RPMI8226 (cell line): Measurements from ENCODE around the gene BFSP2.

Experiments
- DNase-seq: peaks from one replicate; pipeline ENCODE4 v3.0.0-alpha.2; 2015

BFSP2 gene

DNA sequence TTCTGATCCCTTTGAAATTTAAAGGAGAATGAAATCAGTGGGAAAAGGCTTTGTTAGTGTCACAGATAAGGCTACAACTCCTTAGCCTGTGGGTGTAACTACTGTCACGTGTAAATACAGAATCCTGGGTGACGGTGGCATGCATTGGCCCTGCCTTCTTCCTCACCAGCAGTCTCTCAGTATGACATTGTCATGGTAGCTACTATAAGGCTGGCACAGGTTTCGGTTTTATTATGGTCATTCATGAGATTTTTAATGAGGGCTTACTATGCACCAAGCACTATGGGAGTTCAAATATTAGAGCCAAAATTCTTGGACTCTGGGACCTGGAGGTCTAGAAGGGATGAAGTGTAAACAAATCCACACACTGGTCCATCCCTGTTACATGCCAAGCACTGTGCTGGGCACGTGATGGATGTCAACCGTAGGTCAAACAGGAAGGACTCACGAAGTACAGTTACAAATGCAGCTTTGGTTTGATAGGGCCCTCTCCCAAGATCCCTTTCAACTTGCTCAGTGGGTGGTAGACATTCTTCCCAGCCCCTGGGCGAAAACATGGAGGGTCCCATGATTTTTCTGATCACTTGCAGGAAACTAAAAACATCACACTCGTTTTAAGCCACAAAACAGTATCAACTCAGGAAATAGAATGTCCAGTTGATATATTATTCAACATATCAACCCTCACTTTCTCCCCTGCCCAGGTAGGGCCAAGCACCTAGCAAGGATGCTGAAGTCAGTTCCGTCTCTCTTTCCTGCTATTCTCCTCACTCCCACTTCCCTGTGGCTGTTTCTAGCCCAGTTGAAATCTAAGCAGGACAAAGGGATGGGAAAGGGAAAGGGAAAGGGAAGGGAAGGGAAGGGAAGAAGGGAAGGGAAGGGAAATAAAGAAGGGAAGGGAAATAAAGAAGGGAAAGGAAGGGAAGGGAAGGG is 25.3 kb downstream of the BFSP2 start:
- DNase-seq, result no peak

- no peak for DNase-seq
Observed at GRCh38 chr3:133425898-133426297, 26.0 kb downstream of the BFSP2 start.

GRCh38 chr3:133426721-133427120 is 26.9 kb downstream of the BFSP2 start:
- DNase-seq, result no peak

DNA sequence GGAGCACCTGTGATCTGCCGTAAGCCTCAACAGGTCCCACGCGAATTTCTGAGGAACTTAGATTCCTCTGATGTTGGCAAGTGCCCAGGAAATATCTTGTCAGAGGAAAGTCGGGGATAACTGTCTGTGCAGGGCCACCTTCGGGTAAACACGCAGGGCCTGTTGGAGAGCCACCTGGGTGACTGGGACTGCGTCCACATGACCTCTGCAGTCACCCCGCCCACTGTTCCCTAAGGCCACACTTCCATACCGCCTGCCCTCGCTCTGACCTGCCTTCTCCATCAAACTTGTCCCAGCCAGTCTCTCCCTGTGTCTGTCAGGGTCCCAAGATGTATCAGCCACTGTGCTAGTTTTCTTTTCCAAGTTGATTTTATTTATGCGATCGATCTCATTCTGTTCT is 28.7 kb downstream of the BFSP2 start:
- peak; percentile 61 for DNase-seq

DNA sequence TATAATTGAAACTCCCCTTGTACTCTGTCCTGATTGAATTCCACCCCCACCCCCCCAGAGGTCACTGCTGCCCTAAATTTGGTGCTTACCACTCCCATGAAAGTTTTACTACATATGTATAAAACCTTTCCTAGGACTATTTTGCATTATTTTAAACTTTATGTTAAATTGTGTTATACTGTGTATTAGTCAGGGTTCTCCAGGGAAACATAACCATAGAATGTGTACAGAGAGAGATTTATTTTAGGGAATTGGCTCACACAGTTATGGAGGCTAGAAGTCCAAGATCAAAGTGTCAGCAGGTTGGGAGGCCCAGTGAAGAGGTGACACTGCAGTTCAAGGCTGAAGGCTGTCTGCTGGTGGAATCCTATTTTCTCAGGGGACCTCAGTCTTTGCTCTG is 29.2 kb downstream of the BFSP2 start:
- DNase-seq, result no peak

DNA sequence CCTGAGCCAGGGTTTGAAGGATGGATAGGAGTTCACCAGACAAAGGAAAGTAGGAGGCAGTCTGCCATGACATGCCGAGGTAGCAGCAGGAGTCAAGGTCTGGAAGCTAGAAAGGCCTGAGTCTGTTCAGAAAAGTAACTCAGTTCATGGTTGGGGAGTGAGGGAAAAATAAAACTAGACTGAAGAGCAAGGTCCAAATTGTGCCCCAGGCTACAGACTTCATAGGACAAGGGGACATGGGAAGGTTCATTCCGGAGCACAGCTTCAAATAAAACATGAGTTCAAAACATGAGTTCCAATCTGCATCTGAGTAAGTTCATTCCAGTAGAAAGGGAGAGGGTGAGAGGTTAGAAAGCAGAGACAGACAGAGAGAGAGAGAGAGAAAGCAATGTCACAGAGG is 39.7 kb downstream of the BFSP2 start:
- DNase-seq, result no peak

- no peak for DNase-seq
Observed at GRCh38 chr3:133440652-133441051, 40.8 kb downstream of the BFSP2 start.

DNA sequence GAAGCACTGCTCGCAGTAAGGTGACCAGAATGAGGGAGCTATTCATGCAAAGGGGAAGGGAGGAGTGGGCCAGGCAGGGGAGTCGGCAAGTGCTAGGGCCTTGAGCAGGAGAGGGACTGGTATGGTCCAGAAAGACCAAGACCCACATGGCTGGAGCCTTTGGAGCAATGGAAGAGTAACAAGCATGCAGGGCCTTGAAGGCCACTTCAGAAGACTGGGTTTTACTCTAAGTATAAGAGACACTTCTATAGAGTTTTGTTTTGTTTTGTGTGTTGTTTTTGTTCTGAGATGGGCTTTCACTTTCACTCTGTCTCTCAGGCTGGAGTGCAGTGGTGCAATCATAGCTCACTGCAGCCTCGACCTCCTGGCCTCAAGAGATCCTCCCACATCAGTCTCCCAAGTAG is 42.0 kb downstream of the BFSP2 start:
- DNase-seq, result peak; percentile 37

GRCh38 chr3:133442518-133442917 is 42.7 kb downstream of the BFSP2 start:
- no peak for DNase-seq

DNA sequence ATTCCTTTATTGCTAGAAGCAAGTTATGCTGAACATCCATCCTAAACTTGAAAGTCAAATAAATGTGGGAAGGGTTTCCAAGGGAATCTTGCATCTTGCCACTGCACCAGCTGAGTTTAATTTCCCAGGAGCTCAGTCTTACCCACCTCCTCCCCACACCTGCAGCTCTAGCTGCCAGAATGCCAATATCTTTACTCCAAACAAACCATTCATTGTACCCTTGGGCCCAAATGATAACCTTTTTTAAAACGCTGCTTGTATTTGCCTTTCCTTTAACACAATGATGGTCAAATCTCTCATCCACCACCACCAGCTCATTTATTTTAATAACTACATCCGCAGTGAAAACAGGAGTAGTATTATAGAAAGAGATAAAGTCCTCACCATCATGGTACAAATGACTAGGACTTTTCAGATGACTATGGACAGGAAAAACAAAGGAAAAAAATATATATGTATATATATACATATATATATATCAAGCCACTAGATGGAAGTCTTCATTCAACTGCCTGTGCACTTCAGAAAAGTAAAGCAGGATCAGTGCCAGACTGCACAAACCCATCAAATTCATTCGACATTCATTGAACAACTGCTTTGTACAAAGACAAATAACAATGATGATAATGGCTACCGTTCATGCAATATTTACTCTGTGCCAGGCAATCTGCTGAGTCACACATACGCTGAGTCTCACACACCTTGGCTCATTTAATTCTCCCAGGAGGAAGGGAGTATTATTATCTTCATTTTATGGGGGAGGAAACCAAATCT is 44.0 kb downstream of the BFSP2 start:
- DNase-seq, result peak; percentile 25

- no peak for DNase-seq
Observed at GRCh38 chr3:133444423-133444774, 44.5 kb downstream of the BFSP2 start.

DNA sequence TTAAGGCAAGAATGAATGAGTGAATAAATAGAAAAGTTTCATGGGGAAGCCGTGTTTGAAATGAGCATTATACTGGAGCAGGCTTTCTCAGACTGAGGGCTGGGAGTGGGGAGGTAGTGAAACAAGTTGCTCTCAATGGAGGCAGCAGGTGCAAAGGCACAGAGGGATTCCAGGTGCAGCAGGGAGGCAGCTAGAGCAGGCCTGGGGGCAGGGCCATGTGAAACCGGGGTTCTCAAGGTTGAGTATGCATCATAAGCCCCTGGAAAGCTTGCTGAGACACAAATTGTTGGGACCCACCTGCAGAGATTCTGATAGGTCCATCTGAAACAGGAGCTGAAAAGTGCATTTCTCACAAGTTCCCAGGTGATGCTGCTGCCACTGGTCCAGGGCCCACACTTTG is 45.3 kb downstream of the BFSP2 start:
- DNase-seq, result peak; percentile 92

GRCh38 chr3:133447750-133448477 is 48.1 kb downstream of the BFSP2 start:
- peak; percentile 26 for DNase-seq

DNA sequence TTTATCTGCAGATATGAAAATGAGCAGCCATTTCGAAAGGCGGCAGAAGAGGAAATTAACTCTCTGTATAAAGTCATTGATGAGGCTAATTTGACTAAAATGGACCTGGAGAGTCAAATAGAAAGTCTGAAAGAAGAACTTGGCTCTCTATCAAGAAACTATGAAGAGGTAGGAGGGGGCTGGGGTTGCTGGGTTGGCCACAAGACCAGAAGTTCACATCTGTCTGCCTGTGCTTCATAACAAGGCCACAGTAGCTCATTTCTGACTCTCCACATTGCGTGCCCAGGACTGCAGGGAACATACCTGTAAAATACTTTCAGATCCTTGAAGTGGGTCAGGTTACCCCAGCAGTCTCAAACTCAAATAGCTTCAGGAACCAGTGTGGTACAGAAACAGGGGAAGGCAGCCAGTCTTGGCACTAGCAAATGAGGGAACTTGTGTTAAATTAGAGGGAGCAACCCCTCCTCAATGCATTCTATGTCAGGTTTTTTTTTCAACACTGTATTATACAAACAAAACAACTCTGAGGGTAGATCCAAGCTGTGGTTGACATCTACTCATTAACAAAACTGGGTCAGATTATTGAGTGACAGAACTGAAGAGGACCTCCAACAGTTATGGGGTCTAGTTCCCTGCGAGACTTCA is 48.7 kb downstream of the BFSP2 start:
- DNase-seq, result peak; percentile 91

DNA sequence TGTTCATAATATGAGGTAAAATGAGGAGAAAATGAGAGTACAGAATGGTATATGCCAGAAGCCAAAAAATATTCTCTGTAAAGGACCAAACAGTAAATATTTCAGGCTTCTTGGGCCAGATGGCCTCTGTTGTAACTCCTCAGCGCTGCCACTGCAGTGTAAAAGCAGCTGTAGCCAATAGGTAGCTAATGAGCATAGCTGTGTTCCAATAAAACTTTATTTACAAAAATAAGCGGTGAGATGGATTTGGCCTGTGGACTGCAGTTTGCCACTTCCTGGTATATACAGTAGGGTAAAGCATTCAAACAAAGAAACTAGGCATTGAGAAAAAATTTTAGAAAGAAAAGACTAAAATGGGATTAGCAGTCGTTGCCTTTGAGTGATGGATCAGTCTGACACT is 51.5 kb downstream of the BFSP2 start:
- no peak for DNase-seq

DNA sequence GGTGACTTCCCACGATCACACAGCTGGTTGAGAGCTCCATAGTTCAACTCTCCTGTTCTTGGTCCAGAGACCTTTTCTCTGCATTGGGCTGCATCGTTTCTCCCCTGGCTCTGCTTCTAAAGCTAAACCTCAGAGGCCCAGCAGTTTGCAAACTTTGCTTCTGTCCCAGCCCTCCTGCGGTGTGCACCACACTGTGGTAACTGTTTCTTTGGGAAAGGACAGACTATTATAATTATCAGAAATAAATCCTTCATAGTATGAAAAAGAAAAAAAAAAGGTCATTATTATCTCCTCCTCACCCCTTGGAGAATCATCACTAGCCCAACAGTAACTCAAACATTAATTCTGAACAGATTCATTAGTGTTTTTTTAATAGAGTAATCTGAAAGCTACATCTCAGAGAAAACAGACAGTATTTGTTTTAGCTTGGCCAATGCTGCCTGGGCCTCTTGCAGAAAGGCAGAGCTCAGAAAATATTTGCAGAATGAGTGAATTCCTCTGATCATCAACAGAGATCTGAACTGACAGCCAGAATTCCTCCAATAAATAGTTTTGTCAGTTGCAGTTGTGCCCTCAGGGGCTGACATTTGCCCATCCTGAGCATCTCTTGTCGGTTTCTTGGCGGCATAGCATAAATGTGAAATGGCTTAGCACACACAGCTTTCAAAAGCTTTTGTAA is 52.9 kb downstream of the BFSP2 start:
- no peak for DNase-seq

DNA sequence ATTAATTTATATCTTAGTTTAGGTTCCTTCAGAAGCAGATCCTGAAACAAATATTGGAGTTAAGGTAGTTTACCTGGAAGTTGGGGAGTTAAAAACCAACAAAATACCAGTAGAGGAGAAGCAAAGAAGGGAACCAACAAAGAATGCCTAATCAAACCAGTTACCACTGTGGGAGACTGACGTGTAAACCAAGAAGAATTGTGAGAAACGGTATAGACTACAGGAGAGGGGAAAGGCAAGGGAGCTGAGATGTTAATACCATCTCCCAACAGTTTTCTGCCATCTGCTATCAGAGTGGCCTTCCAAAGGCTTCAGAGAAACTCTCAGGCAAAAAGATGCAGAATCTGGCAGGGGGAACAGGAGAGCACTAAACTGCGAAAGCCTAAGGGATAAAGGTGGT is 53.5 kb downstream of the BFSP2 start:
- no peak for DNase-seq

- no peak for DNase-seq
Observed at GRCh38 chr3:133455281-133455680, 55.4 kb downstream of the BFSP2 start.

- DNase-seq, result no peak
Observed at GRCh38 chr3:133455960-133456359, 56.1 kb downstream of the BFSP2 start.

- no peak for DNase-seq
Observed at GRCh38 chr3:133457025-133457424, 57.2 kb downstream of the BFSP2 start.

- DNase-seq, result peak; percentile 53
Observed at GRCh38 chr3:133457465-133458067, 57.7 kb downstream of the BFSP2 start.

- no peak for DNase-seq
Observed at GRCh38 chr3:133459400-133459799, 59.5 kb downstream of the BFSP2 start.
